Vagina (tissue), 2 donors: Measurements from ENCODE around the gene NPSR1.

Experiments
- POLR2A ChIP-seq, 2 donors: fragments of 450-650 bp; IDR thresholded peaks; one replicate each; pipeline ENCODE4 v1.6.1; 2017; ENCODE audit warnings: antibody characterized with exemption in 2 of 2, mild to moderate bottlenecking in 2 of 2, moderate library complexity in 2 of 2
- POLR2AphosphoS5 ChIP-seq, 2 donors: sonication (generic); formaldehyde crosslinking; IDR thresholded peaks; one replicate each; pipeline ENCODE4 v1.9.0; 2017; ENCODE audit warnings: antibody characterized with exemption in 2 of 2, mild to moderate bottlenecking in 2 of 2, low read depth in 1 of 2; ENCODE audit not compliant: insufficient read depth in 1 of 2
- TF ChIP-seq, protein P1 (sequence below), 3 experiments: fragments of 450-650 bp in 2 of 3; fragments of 200-600 bp in 1 of 3; sonication (generic) in 1 of 3; IDR thresholded peaks; one replicate each; pipeline ENCODE4 v1.5.1; 2017 to 2019; ENCODE audit warnings: antibody characterized with exemption in 3 of 3, mild to moderate bottlenecking in 2 of 3, moderate library complexity in 2 of 3

DNA sequence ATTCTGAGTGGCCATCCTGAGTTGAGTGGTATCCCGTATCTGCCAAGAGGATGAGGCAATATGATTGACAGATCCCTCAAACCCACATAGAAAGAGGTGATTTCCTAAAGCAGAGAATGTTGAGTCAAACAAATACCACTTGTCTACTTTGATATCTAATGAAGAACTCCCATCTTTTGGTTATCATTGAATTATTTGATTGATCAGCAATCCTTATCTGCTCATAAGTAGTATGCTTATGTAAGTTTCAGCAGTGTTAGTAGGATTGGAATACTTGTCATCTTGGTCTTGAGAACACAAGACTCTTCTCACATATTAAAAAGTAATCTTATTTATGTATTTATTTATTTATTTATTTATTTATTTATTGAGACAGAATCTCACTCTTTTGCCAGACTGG lies 231.9 kb downstream of the NPSR1 start:
- TF ChIP-seq POLR2AphosphoS5 (IDR thresholded peaks at IDR 0.05; ENCODE audit: insufficient read depth in 1 of 2, low read depth in 1 of 2) (no peak), POLR2A (IDR thresholded peaks at IDR 0.05) (no peak)
- TF ChIP-seq, protein P1, sequence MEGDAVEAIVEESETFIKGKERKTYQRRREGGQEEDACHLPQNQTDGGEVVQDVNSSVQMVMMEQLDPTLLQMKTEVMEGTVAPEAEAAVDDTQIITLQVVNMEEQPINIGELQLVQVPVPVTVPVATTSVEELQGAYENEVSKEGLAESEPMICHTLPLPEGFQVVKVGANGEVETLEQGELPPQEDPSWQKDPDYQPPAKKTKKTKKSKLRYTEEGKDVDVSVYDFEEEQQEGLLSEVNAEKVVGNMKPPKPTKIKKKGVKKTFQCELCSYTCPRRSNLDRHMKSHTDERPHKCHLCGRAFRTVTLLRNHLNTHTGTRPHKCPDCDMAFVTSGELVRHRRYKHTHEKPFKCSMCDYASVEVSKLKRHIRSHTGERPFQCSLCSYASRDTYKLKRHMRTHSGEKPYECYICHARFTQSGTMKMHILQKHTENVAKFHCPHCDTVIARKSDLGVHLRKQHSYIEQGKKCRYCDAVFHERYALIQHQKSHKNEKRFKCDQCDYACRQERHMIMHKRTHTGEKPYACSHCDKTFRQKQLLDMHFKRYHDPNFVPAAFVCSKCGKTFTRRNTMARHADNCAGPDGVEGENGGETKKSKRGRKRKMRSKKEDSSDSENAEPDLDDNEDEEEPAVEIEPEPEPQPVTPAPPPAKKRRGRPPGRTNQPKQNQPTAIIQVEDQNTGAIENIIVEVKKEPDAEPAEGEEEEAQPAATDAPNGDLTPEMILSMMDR (IDR thresholded peaks at IDR 0.05), result no peak
